ENCODE data around the gene ATP8A2.

ATP8A2 gene

GRCh38 chr13:25689539-25689938, 317.8 kb downstream of the ATP8A2 start:
- no peak for DNase-seq

- DNase-seq: no peak
Observed at GRCh38 chr13:25690582-25690981, 318.8 kb downstream of the ATP8A2 start.

GRCh38 chr13:25691654-25692053, 319.9 kb downstream of the ATP8A2 start:
- no peak for DNase-seq

GRCh38 chr13:25692099-25692498, 320.3 kb downstream of the ATP8A2 start:
- no peak for DNase-seq

DNA sequence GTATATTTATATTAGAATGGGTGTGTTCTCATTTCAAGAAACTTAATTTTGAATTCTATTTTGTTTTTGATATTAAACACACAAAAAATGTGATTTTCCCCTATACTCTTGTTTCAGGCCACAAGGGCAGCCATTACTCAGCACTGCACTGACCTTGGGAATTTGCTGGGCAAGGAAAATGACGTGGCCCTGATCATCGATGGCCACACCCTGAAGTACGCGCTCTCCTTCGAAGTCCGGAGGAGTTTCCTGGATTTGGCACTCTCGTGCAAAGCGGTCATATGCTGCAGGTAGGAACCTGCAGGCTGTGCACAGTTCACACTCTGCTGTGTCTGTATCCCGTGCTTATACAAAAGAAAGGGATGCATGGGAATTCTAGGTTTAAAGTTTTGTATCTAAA, 327.3 kb downstream of the ATP8A2 start:
- DNase-seq: no peak

GRCh38 chr13:25699600-25699999, 327.8 kb downstream of the ATP8A2 start:
- DNase-seq: no peak

GRCh38 chr13:25701304-25701703, 329.5 kb downstream of the ATP8A2 start:
- DNase-seq: no peak

GRCh38 chr13:25702386-25702785, 330.6 kb downstream of the ATP8A2 start:
- no peak for DNase-seq

DNA sequence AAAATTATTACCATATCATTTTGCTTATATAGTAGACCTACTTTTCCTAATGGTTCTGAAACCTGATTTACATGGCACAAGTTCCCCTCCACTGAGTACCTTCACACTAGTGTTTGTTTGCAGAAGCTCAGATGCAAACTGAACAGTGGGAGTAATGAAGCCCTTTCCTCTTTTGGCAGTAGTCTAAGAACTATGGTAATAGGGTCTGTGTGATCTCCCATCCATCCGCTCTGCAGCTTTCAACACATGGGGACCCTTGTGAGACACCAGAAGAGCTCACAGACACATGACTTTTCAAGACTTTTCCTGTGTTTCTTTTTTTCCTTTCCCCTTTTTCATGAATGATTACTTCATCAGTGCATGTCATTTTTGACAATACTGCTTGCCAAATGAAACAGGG, 336.0 kb downstream of the ATP8A2 start:
- no peak for DNase-seq

GRCh38 chr13:25708268-25708667, 336.5 kb downstream of the ATP8A2 start:
- DNase-seq: no peak

GRCh38 chr13:25709088-25709487, 337.3 kb downstream of the ATP8A2 start:
- DNase-seq: no peak

DNA sequence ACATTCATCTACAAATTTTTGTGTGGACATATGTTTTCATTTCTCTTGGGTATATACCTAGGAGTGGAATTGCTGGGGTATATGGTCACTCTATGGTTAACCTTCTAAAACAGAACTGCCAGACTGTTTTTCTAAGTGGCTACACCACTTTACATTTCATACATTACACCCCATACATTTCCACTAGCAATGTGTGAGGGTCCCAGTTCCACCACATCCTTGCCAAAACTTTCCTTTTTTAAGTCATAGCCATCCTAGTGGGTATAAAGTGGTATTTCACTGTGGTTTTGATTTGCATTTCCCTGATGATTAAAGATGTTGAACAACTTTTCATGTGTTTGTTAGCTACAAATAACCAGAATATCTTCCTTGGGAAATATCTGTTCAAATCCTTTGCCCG, 344.0 kb downstream of the ATP8A2 start:
- no peak for DNase-seq

GRCh38 chr13:25717666-25718197, 346.0 kb downstream of the ATP8A2 start:
- DNase-seq: no peak

GRCh38 chr13:25719666-25720065, 347.9 kb downstream of the ATP8A2 start:
- DNase-seq: no peak

- DNase-seq: no peak
Observed at GRCh38 chr13:25722893-25723292, 351.1 kb downstream of the ATP8A2 start.

DNA sequence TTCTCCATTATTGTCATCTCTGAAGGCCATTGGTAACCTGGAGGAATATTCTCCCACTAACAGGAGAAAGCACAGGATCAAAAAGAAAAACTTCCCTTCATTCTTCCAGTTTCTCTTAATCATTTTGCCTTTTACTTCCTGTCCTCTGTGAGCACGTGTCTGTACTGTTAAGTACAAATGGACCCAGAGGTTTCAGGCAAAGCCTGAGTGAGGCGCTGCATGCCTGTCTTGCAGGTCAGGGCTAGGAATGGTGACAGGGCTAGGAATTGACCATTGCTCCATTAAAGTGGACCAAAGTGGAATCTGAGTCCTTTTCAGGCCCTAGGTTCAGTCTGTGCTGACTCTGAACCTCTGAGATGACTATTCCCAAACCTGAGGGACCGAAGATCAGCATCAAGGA, 353.3 kb downstream of the ATP8A2 start:
- DNase-seq: no peak

DNA sequence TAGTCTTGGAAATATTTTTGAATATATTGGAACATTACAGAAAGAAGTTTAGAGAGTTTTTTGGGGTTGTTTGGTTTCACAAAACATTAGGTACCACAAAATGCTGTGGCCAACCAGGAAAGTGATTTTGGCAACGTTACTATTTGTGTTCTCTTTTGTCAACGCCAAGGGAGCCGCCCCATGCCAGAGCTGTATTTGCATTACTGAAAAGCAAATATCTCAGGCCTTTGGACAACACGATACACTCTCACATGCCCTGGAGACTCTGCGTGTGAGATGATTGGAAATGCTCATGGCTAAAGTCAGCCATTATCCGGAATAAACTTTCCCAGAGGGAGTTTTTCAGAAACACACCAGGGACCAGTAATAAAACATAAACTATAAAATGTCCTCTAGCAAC, 355.5 kb downstream of the ATP8A2 start:
- DNase-seq: no peak

DNA sequence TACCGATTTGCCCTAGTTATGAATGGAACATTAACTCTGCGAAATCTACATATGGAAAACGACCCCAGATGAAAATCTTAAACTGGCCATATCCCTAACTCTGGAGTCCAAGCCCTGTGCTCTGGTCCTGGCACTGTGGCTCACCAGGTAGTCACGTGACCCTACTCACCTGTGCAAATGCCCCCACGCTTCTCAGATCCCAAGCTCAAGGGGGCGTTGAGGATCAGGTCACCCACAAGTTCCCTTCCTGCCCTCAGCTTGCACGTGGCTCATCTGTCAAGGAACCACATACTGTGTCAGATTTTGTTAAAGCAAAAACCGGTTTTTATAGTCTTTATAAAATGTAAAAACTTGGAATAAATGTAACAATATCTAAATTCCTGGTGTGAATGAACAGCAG, 356.0 kb downstream of the ATP8A2 start:
- no peak for DNase-seq

DNA sequence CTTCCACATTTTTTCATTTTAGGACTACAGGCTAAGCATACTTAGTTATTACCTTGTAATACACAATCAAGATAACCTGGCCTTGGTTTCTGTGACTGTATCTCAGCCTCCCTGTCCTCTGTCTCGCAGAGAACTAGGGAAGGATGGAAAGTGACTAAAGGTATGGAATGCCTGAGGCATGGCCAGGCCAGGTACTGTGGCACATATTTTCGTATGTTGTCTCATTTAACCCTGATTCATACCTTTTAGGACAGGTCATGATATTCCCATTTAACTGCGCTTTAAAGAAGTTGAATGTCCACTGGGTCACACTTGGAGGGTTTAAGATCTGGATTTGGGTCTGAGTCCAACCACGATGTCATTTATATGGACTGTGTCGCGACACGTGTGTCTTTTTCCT, 357.4 kb downstream of the ATP8A2 start:
- DNase-seq: no peak

DNA sequence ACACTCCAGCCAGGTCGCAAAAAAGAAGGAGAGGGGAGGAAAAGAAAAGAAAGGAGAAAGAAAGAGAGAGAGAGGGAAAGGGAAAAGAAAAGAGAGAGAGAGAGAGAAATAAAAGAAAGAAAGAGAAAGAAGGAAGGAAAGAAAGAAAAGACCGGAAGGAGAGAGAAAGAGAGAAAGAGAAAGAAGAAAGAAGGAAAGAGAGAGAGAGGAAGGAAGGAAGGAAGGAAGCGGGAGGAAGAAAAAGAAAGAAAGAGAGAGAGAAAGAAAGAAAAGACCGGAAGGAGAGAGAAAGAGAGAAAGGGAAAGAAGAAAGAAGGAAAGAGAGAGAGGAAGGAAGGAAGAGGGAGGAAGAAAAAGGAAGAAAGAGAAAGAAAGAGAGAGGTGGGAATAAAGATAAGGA, 359.3 kb downstream of the ATP8A2 start:
- no peak for DNase-seq

GRCh38 chr13:25731536-25731935, 359.8 kb downstream of the ATP8A2 start:
- no peak for DNase-seq

GRCh38 chr13:25732111-25732865, 360.5 kb downstream of the ATP8A2 start:
- DNase-seq: no peak

DNA sequence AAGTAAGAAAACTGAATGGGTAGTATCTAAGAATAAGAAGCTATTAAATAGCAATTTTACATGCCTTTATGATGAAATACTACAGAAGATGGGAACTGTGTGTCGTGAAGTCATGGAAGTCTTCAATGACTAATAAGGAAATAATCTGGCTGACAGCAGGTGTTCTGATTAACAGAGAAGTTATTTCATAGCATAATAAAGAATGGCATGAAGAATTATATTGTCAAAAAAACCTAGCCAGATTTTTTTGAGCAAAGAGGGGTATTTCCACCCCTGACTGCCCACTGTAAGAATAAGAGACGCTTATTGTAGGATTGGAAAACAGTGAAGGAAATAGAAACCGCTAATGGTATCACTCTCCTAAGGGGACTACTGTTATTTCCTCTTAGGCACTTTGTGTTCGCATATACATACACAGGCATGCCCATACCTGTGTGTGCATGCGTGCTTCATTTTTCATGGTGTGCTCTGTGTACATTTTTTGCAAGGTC, 361.3 kb downstream of the ATP8A2 start:
- DNase-seq: no peak

DNA sequence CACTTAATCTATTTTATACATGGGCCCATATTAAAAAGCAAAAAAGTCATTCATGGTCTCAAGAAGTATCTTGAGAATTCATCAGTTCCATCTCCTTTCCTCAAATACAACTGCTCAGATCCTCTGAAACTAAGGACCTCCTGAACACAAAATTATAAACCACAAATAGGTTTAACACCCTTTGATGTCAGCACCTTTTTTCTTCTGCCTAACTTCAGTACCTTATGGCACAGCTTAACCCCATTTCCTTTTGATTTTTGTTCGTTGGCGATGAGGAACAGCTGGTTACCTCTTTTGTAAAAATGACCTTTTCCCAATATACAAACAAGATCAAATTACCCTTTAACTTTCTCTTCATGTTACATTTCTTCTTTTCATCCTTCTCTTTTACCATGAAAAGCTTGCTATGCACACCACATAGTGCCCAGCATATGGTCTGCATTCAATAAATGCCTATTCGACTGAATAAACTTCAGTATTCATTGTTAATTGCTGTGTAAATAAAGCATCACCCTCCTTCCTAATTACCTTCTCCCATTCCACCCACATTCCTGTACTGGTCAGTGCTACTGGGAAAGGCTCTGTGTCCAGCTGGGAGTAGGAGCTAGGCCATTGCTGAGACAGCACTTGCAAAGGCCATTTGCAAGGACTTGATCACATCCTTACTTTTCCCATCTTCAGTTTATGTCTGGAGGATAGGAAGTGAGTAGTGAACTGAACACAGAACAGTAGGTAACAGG, 362.1 kb downstream of the ATP8A2 start:
- no peak for DNase-seq

All from CD4-positive, alpha-beta T cell treated with Interleukin-4 for 4 hours (primary cell).